ENCODE data around the gene CDH23. TPM values are rescaled to one million over a fixed set of nuclear protein-coding genes. Genes with fewer than 3 reads are reported as not detected.

CDH23 gene
- polyA plus RNA-seq, 1 donor from 2014 or later: 6.6 TPM

- Histone ChIP-seq H3K36me3 (ENCODE audit: insufficient read depth, low read length) (no peaks in the 10 kb centered on the region), H3K9me2 (ENCODE audit: insufficient read depth, low read length) (no peaks in the 10 kb centered on the region), H3K27ac (ENCODE audit: low read length) (no peak overlapping the region), H4K20me1 (ENCODE audit: insufficient read depth) (no peaks in the 10 kb centered on the region), H3K4me3 (ENCODE audit: low read length) (no peak overlapping the region), H3K9ac (ENCODE audit: low read length) (no peak overlapping the region), H3K9me3 (ENCODE audit: low read length) (no peaks in the 10 kb centered on the region), H3K27me3 (ENCODE audit: insufficient read depth, low read depth, low read length) (no peaks in the 10 kb centered on the region), H3K79me2 (replicated peaks; ENCODE audit: insufficient read depth, low read length) (no peaks in the 10 kb centered on the region), H3K4me2 (ENCODE audit: low read length) (no peak overlapping the region), H3F3A (ENCODE audit: insufficient read depth, low read length, poor library complexity, severe bottlenecking) (no peaks in the 10 kb centered on the region), H2AFZ (ENCODE audit: low read depth, low read length) (no peak overlapping the region)
- TF ChIP-seq EP300 (conservative IDR thresholded peaks at IDR 0.05; ENCODE audit: poor library complexity, severe bottlenecking) (no peak), EZH2 (IDR thresholded peaks at IDR 0.05; ENCODE audit: borderline replicate concordance, insufficient read depth, low read length, poor library complexity, severe bottlenecking) (no peak)
These were observed 405.5 kb downstream of the CDH23 start for GRCh38 chr10:71802235-71802634.

- H3K36me3 ChIP-seq (ENCODE audit: insufficient read depth, low read length): no peaks in the 10 kb centered on the region
- H3K27me3 ChIP-seq (ENCODE audit: insufficient read depth, low read depth, low read length): no peaks in the 10 kb centered on the region
- H3K4me3 ChIP-seq (ENCODE audit: low read length): no peak overlapping the region
- no peaks in the 10 kb centered on the region for H3K9me2 ChIP-seq (ENCODE audit: insufficient read depth, low read length)
- H3K9ac ChIP-seq (ENCODE audit: low read length): no peak overlapping the region
- no peaks in the 10 kb centered on the region for H3F3A ChIP-seq (ENCODE audit: insufficient read depth, low read length, poor library complexity, severe bottlenecking)
- H4K20me1 ChIP-seq (ENCODE audit: insufficient read depth): no peaks in the 10 kb centered on the region
- TF ChIP-seq CTCF (IDR thresholded peaks at IDR 0.05; ENCODE audit: poor library complexity, severe bottlenecking) (no peak), EZH2 (IDR thresholded peaks at IDR 0.05; ENCODE audit: borderline replicate concordance, insufficient read depth, low read length, poor library complexity, severe bottlenecking) (no peak), RAD21 (conservative IDR thresholded peaks at IDR 0.05) (no peak), MXI1 (conservative IDR thresholded peaks at IDR 0.05; ENCODE audit: poor library complexity, severe bottlenecking) (no peak), REST (IDR thresholded peaks at IDR 0.05; ENCODE audit: borderline replicate concordance) (no peak), POLR2AphosphoS5 (IDR thresholded peaks at IDR 0.05) (no peak), SMC3 (conservative IDR thresholded peaks at IDR 0.05; ENCODE audit: poor library complexity) (no peak)
- H3K79me2 ChIP-seq (replicated peaks; ENCODE audit: insufficient read depth, low read length): no peaks in the 10 kb centered on the region
- no peak overlapping the region for H3K27ac ChIP-seq (ENCODE audit: low read length)
- H3K9me3 ChIP-seq (ENCODE audit: low read length): no peaks in the 10 kb centered on the region
- H3K4me2 ChIP-seq (ENCODE audit: low read length): no peak overlapping the region
- H2AFZ ChIP-seq (ENCODE audit: low read depth, low read length): no peak overlapping the region
These were observed 406.2 kb downstream of the CDH23 start for GRCh38 chr10:71802715-71803488.

Data from neural cell (in vitro differentiated cells).